Measurements from ENCODE around the gene ONECUT3.

DNA sequence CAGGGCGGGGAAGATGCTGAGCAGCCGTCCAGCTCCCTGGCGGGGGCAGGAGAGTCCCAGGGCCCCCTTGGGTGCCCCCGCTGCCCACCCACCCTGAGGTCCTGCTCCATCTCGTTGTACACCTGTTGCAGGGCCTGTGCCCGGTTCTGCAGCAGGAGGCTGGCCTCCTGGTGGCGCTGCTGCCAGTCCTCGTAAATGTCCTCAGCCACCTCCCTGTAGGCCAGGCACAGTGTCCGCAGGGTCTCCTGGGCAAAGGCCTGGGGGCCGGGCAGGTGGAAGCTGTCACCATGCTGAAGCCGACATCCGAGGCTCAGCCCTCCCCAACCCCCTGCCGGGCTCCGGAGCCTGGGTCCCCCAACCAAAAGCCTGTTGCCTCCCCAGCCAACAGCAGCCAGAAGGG lies 38.6 kb downstream of the ONECUT3 start:
- TF ChIP-seq CTCF (IDR thresholded peaks at IDR 0.05): no peak
- no peak for TF ChIP-seq POLR2A (IDR thresholded peaks at IDR 0.05)

All from lower leg skin (tissue), 3 donors.